Measurements from ENCODE around the gene DHRS1. TPM values are rescaled to one million over a fixed set of nuclear protein-coding genes. Genes with fewer than 3 reads are reported as not detected.

Gene DHRS1
- total RNA-seq, 1 donor from 2014 or later: 84.2 TPM

GRCh38 chr14:24241829-24242443 is 57.6 kb downstream of the DHRS1 start:
- peak in 1 of 2 donors; percentile 94 for DNase-seq (ENCODE audit: extremely low spot score in 2 of 2)
- intact Hi-C loops (cut with DNase I): loop anchor here (2.0 to 5.0 kb wide), 2 partner anchors 55 to 190 kb away; no protein-coding TSS in a partner anchor
- H3K27ac ChIP-seq: peak overlapping the region; percentile 98
- no peaks in the 10 kb centered on the region for H3K9me3 ChIP-seq
- H3K4me3 ChIP-seq: peak overlapping the region; percentile 65 to 75
- H3K36me3 ChIP-seq: peaks cover 0 to 41% of the 10 kb centered on the region in 2 donors
- TF ChIP-seq, protein P1, sequence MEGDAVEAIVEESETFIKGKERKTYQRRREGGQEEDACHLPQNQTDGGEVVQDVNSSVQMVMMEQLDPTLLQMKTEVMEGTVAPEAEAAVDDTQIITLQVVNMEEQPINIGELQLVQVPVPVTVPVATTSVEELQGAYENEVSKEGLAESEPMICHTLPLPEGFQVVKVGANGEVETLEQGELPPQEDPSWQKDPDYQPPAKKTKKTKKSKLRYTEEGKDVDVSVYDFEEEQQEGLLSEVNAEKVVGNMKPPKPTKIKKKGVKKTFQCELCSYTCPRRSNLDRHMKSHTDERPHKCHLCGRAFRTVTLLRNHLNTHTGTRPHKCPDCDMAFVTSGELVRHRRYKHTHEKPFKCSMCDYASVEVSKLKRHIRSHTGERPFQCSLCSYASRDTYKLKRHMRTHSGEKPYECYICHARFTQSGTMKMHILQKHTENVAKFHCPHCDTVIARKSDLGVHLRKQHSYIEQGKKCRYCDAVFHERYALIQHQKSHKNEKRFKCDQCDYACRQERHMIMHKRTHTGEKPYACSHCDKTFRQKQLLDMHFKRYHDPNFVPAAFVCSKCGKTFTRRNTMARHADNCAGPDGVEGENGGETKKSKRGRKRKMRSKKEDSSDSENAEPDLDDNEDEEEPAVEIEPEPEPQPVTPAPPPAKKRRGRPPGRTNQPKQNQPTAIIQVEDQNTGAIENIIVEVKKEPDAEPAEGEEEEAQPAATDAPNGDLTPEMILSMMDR (IDR thresholded peaks at IDR 0.05): peak in 2 of 3 experiments; percentile 25 to 78
- no peak for TF ChIP-seq POLR2A (IDR thresholded peaks at IDR 0.05)
- no peaks in the 10 kb centered on the region for H3K27me3 ChIP-seq
- H3K4me1 ChIP-seq: peaks cover 47% of the 10 kb centered on the region

Other genes with a start within 250 kb of the DHRS1 start
- 1.2 TPM for gene CARMIL3, start 247.8 kb downstream of the DHRS1 start, total RNA-seq
- not detected for gene CPNE6, start 228.2 kb downstream of the DHRS1 start, total RNA-seq
- 18.7 TPM for gene PCK2, start 205.5 kb downstream of the DHRS1 start, total RNA-seq
- gene DCAF11, start 185.0 kb downstream of the DHRS1 start, total RNA-seq: 75.6 TPM
- gene NRL, start 184.8 kb downstream of the DHRS1 start, total RNA-seq: 1.2 TPM
- gene FITM1, start 169.1 kb downstream of the DHRS1 start, total RNA-seq: not detected
- 118 TPM for gene PSME1, start 163.6 kb downstream of the DHRS1 start, total RNA-seq
- 23.8 TPM for gene EMC9, start 158.2 kb downstream of the DHRS1 start, total RNA-seq
- 131 TPM for gene PSME2, start 153.2 kb downstream of the DHRS1 start, total RNA-seq
- 87.9 TPM for gene RNF31, start 152.3 kb downstream of the DHRS1 start, total RNA-seq
- 55.0 TPM for gene IRF9, start 138.5 kb downstream of the DHRS1 start, total RNA-seq
- gene REC8, start 127.7 kb downstream of the DHRS1 start, total RNA-seq: 5.9 TPM
- 28.5 TPM for gene IPO4, start 111.0 kb downstream of the DHRS1 start, total RNA-seq
- gene TM9SF1, start 104.3 kb downstream of the DHRS1 start, total RNA-seq: 37.3 TPM
- gene TSSK4, start 94.1 kb downstream of the DHRS1 start, total RNA-seq: 0.74 TPM
- 37.6 TPM for gene CHMP4A, start 86.3 kb downstream of the DHRS1 start, total RNA-seq
- 32.7 TPM for gene MDP1, start 83.7 kb downstream of the DHRS1 start, total RNA-seq
- 140 TPM for gene NEDD8, start 67.4 kb downstream of the DHRS1 start, total RNA-seq
- 35.6 TPM for gene GMPR2, start 66.9 kb downstream of the DHRS1 start, total RNA-seq
- gene TINF2, start 57.2 kb downstream of the DHRS1 start, total RNA-seq: 64.1 TPM
- gene TGM1, start 36.6 kb downstream of the DHRS1 start, total RNA-seq: 269 TPM
- 43.5 TPM for gene RABGGTA, start 28.2 kb downstream of the DHRS1 start, total RNA-seq
- gene NOP9, start 70 bp upstream of the DHRS1 start, total RNA-seq: 13.8 TPM
- 16.0 TPM for gene CIDEB, start 8.2 kb upstream of the DHRS1 start, total RNA-seq
- 66.5 TPM for gene LTB4R2, start 10.4 kb upstream of the DHRS1 start, total RNA-seq
- gene LTB4R, start 11.7 kb upstream of the DHRS1 start, total RNA-seq: 35.1 TPM
- 32.7 TPM for gene ADCY4, start 35.3 kb upstream of the DHRS1 start, total RNA-seq
- 10.1 TPM for gene RIPK3, start 40.2 kb upstream of the DHRS1 start, total RNA-seq
- gene NFATC4, start 68.4 kb upstream of the DHRS1 start, total RNA-seq: 47.9 TPM
- gene NYNRIN, start 99.2 kb upstream of the DHRS1 start, total RNA-seq: 14.7 TPM
- 1.7 TPM for gene CBLN3, start 129.9 kb upstream of the DHRS1 start, total RNA-seq
- gene KHNYN, start 130.2 kb upstream of the DHRS1 start, total RNA-seq: 41.7 TPM
- 43.2 TPM for gene SDR39U1, start 143.0 kb upstream of the DHRS1 start, total RNA-seq
- not detected for gene CMA1, start 208.5 kb upstream of the DHRS1 start, total RNA-seq

Measured in vagina (tissue), 2 donors.